Posterior cingulate gyrus (tissue), 11 donors: ENCODE results near the gene CTNNBL1.
"Not testable (repeated sequence)": the region's sequence is repeated elsewhere in the genome, so short reads cannot be mapped to it uniquely, and the experiment has no call there.

Experiments
- DNase-seq, 10 donors: peaks; one replicate each; pipeline versions ENCODE4 v3.0.0 to v3.0.0-alpha.2; 2020 to 2021; ENCODE audit warnings: mixed read lengths in 3 of 10
- intact Hi-C: fragments of 100-400 bp; cut with DNase I; formaldehyde crosslinking; loops from one replicate; pipeline ENCODE4 v1.15.1; 2023

Gene CTNNBL1

GRCh38 chr20:37703035-37703845, 9.4 kb downstream of the CTNNBL1 start:
- no peak for DNase-seq
- intact Hi-C loops = no loop called here

GRCh38 chr20:37704955-37705354, 11.1 kb downstream of the CTNNBL1 start:
- no peak for DNase-seq
- intact Hi-C loops = no loop called here

GRCh38 chr20:37706298-37706697, 12.5 kb downstream of the CTNNBL1 start:
- DNase-seq = no peak
- intact Hi-C loops = no loop called here

- no peak for DNase-seq
- intact Hi-C loops = no loop called here
These were observed 17.2 kb downstream of the CTNNBL1 start for GRCh38 chr20:37711001-37711400.

GRCh38 chr20:37711994-37712964, 18.4 kb downstream of the CTNNBL1 start:
- intact Hi-C loops = no loop called here
- peak in 4 of 10 donors; percentile 15 to 70 (median 34) for DNase-seq

GRCh38 chr20:37713396-37713795, 19.6 kb downstream of the CTNNBL1 start:
- intact Hi-C loops = no loop called here
- no peak for DNase-seq

- intact Hi-C loops = no loop called here
- no peak for DNase-seq
These were observed 21.3 kb downstream of the CTNNBL1 start for GRCh38 chr20:37714978-37715672.

- intact Hi-C loops = no loop called here
- DNase-seq = no peak
These were observed 27.9 kb downstream of the CTNNBL1 start for GRCh38 chr20:37721751-37722150.

- intact Hi-C loops = not testable (repeated sequence)
These were observed 28.5 kb downstream of the CTNNBL1 start for GRCh38 chr20:37722312-37722711.

GRCh38 chr20:37723668-37724067, 29.8 kb downstream of the CTNNBL1 start:
- intact Hi-C loops = no loop called here
- no peak for DNase-seq

More at GRCh38 chr20:37722312-37722711, 28.5 kb downstream of the CTNNBL1 start:
- DNase-seq = not testable (repeated sequence)

GRCh38 chr20:37725165-37725564, 31.3 kb downstream of the CTNNBL1 start:
- no peak for DNase-seq
- intact Hi-C loops = no loop called here

- intact Hi-C loops = no loop called here
- no peak for DNase-seq
These were observed 32.0 kb downstream of the CTNNBL1 start for GRCh38 chr20:37725855-37726254.

- DNase-seq = no peak
- intact Hi-C loops = no loop called here
These were observed 32.5 kb downstream of the CTNNBL1 start for GRCh38 chr20:37726321-37726720.

GRCh38 chr20:37726971-37727956, 33.4 kb downstream of the CTNNBL1 start:
- intact Hi-C loops = no loop called here
- no peak for DNase-seq

GRCh38 chr20:37727957-37728634, 34.3 kb downstream of the CTNNBL1 start:
- no peak for DNase-seq
- intact Hi-C loops = no loop called here

- no peak for DNase-seq
- intact Hi-C loops = no loop called here
These were observed 34.8 kb downstream of the CTNNBL1 start for GRCh38 chr20:37728635-37728983.

- intact Hi-C loops = no loop called here
- DNase-seq = no peak
These were observed 35.6 kb downstream of the CTNNBL1 start for GRCh38 chr20:37729452-37729851.

GRCh38 chr20:37729909-37730308, 36.1 kb downstream of the CTNNBL1 start:
- no peak for DNase-seq
- intact Hi-C loops = no loop called here

- intact Hi-C loops = no loop called here
- no peak for DNase-seq
These were observed 39.6 kb downstream of the CTNNBL1 start for GRCh38 chr20:37733416-37733815.
